Stimulated activated CD8-positive, alpha-beta memory T cell treated with anti-CD3 and anti-CD28 coated beads, Interleukin-12 subunit alpha, Interleukin-12 subunit beta, amount 100 ng/mL, for 4 hours (primary cell): ENCODE measurements around the gene ESR1.
"Not testable (repeated sequence)": the region's sequence is repeated elsewhere in the genome, so short reads cannot be mapped to it uniquely, and the experiment has no call there.

ENCODE experiments used
- DNase-seq: peaks from one replicate; pipeline ENCODE4 v3.0.0-alpha.2; 2020; ENCODE audit warnings: low read depth

The ESR1 gene

GRCh38 chr6:151813858-151814257 is 6.4 kb downstream of the ESR1 start:
- no peak for DNase-seq

GRCh38 chr6:151814614-151815013 is 7.1 kb downstream of the ESR1 start:
- no peak for DNase-seq

- no peak for DNase-seq
These were observed 15.0 kb downstream of the ESR1 start for GRCh38 chr6:151822252-151823111.

- DNase-seq = no peak
These were observed 19.1 kb downstream of the ESR1 start for GRCh38 chr6:151826517-151827142.

DNA sequence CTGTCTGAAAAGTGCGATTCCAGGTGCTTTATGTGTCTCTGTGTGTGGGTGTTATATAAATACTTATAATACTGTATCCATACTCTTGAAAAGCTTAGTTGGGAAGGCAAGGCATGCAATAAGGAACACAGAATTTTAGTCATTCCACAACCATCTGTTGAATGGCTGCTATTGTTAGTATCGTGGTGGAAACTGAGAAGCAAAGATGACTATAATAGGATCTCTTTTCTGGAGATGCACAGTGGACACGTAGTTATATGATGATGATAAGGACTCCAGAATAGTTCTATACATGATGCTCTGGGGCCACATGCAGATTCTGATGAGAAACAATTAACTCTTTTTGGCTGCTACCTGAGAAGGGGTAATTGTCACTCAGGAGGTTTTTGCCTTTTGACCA is 25.2 kb downstream of the ESR1 start:
- no peak for DNase-seq

- no peak for DNase-seq
These were observed 27.9 kb downstream of the ESR1 start for GRCh38 chr6:151835396-151835795.

DNA sequence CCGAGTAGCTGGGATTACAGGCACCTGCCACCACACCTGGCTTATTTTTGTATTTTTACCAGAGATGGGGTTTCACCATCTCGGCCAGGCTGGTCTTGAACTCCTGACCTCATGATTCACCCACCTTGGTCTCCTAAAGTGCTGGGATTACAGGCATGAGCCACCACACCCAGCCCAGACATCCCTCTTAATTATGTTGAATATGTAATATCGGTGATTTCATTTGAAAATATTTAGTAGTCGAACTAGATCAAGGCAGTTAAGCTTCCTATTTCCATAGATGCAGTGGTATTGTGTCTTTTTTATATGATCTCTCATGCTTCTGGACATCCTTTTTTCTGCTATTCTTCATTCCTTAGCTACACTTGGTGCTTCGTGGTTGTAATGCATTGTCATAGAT is 29.7 kb downstream of the ESR1 start:
- no peak for DNase-seq

- DNase-seq = no peak
These were observed 35.3 kb downstream of the ESR1 start for GRCh38 chr6:151842816-151843215.

- no peak for DNase-seq
These were observed 39.6 kb downstream of the ESR1 start for GRCh38 chr6:151847064-151847463.

GRCh38 chr6:151850479-151851003 is 43.1 kb downstream of the ESR1 start:
- DNase-seq = no peak

DNA sequence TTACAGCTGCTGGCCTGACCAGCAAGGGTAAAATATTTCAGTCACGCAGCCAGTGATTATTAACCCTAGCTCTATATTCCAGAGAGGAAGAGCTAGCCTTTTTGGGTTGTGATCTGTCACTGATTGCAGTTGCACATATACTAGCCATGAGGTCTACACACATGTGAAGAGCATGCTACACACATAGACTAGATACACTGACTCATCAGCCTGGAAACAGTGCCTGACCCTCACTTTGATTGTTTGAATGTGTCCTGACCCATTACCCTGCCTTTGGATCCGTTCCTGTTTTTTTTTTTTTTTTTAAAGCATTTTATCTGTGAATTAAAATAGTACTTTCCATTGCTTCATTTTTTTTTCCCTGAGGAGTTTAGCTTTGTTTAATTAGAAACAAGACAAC is 50.8 kb downstream of the ESR1 start:
- DNase-seq = no peak

- DNase-seq = no peak
These were observed 55.0 kb downstream of the ESR1 start for GRCh38 chr6:151862461-151862860.

DNA sequence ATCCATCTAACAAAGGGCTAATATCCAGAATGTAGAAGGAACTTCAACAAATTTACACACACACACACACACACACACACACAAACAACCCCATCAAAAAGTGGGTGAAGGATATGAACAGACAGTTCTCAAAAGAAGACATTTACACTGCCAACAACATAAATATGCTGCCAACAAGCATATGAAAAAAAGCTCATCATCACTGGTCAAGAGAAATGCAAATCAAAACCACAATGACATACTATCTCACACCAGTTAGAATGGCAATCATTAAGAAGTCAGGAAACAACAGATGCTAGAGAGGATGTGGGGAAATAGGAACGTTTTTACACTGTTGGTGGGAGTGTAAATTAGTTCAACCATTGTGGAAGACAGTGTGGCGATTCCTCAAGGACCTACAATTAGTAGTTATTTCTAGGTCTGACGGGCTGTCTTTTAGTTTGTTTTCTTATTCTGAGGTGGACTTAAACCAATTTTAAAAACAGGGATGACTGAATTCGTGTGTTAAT is 59.9 kb downstream of the ESR1 start:
- DNase-seq = not testable (repeated sequence)

GRCh38 chr6:151869345-151869744 is 61.9 kb downstream of the ESR1 start:
- no peak for DNase-seq

DNA sequence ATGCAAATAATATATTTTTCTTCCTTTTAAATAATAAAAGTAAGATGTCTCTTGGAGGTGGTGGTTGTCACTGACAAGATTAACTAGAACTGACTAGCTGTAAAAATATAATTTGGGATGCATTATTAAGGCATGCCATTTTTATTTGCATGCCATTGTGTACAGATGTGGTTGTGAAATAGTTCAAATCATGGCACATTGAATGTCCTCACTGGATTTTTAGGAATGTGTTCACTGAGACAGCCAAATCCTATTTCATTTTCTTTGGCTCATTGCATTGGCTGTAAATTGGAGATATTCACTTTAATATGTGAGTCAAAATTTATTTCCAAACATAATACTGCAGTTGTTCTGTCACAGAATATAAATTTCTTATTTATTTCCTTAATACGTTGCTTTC is 62.3 kb downstream of the ESR1 start:
- DNase-seq = no peak

GRCh38 chr6:151870375-151870774 is 62.9 kb downstream of the ESR1 start:
- DNase-seq = no peak

DNA sequence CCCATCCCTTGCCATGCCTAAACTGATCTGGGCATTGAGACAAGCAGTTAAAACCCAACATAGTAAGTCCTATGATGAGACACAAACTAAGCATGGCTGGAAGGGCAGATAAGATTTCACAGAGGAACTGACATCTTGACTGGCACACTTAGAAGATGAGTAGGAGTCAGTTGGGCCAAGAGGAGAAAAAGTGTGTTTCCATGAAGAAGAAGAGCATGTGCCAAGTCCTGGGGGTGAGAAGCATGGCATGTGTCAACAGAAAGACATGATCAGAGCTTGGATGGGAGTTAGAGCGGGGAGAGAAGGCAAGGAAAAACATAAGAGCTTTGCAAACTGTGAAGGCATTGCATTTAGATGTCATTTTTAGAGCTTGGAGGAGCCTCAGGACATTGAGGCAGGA is 68.0 kb downstream of the ESR1 start:
- DNase-seq = no peak

DNA sequence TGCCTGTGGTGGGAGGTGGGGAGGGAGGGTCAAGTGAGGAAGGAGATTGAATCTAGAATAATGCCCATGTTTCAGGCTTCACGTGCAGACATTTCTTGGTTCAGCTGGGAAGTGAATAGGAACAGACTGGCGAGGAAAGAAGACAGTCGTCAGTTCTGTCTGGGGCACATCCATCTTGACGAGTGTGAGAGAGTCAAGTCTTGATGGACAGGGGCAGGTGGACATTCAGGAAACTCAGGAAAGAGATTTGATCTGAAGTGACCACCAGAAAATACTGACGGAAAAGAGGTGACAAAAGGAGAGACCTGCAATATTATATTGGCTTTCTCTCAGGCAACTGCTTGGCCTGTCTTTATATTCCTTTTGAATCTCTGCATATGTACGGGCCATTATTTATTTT is 68.6 kb downstream of the ESR1 start:
- DNase-seq = no peak

GRCh38 chr6:151877458-151877857 is 70.0 kb downstream of the ESR1 start:
- DNase-seq = no peak

GRCh38 chr6:151881231-151881630 is 73.7 kb downstream of the ESR1 start:
- no peak for DNase-seq

DNA sequence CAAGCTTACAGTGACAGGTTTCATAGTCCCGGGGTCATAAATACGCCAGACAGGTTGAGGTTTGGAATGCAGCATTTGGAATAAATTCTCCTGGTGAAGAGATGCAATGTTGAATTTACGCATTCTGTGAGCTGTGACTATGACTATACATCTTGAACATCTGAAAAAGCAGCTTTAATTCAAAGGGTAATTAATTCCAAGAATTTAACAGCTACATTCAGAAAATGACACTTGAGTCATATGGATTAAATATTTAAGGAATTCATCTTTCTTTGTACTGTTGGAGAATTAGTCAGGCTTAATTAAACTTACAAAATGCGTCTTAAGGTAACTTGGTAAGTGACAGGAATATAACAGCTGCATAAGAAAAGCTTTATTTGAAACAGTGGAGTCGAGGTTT is 74.7 kb downstream of the ESR1 start:
- DNase-seq = no peak

GRCh38 chr6:151885234-151885633 is 77.8 kb downstream of the ESR1 start:
- no peak for DNase-seq

DNA sequence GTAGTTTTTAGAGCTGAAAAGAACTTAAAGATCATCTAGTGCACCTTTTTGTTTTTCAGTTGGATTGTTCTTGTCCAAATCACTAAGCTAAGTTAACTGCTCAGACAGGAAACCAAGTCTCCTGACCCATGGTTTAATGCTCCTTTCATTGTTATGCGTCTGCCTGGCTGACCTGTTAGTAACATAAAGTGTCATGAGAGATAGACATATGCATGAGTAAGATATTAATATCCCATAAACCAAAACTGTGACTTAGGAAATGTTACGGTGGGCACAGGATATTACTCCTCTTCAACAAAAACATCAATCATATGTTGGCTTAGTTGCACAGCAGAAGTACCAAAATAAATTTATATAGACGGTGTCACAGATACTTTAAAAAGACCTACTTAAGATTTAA is 84.0 kb downstream of the ESR1 start:
- no peak for DNase-seq
